HepG2 (cell line): ENCODE results near the gene ZNRD2. TPM values are rescaled to one million over a fixed set of nuclear protein-coding genes. Genes with fewer than 3 reads are reported as not detected.
A peak's percentile ranks its signal among the peaks of the same experiment; 100 is the strongest.

Experiments
- MTA3 ChIP-seq: sonication (generic); formaldehyde crosslinking; IDR thresholded peaks from 2 replicates; pipeline ENCODE4 v1.4.0; 2020; ENCODE audit warnings: missing genetic modification reagents
- ZNF292 ChIP-seq: sonication (generic); formaldehyde crosslinking; IDR thresholded peaks from 2 replicates; pipeline ENCODE4 v1.8.1; 2022; ENCODE audit warnings: mild to moderate bottlenecking, low read depth, missing genetic modification reagents, borderline replicate concordance
- ZNF383 ChIP-seq: sonication (generic); formaldehyde crosslinking; IDR thresholded peaks from 2 replicates; pipeline ENCODE4 v1.4.0; 2020; ENCODE audit warnings: missing genetic modification reagents, mild to moderate bottlenecking, borderline replicate concordance
- ZNF75D ChIP-seq: sonication (generic); formaldehyde crosslinking; IDR thresholded peaks from 2 replicates; pipeline ENCODE4 v1.8.1; 2023; ENCODE audit warnings: missing genetic modification reagents, mild to moderate bottlenecking, borderline replicate concordance
- polyA plus RNA-seq, 8 experiments: library from polyadenylated mRNA; depleted of rRNA in 3 of 8; stranded (reverse) in 7 of 8; unstranded in 1 of 8; fragments of >200 nt; fragmentation: Illumina TruSeq in 4 of 8; extraction: Trizol in 4 of 8; gene quantifications; 2 replicates each; pipeline versions ENCODE4 v1.2.1 to v1.2.3, GENCODE V29; 2011 to 2016; ENCODE audit warnings: low read depth in 4 of 8, missing spikeins in 1 of 8, mixed read lengths in 1 of 8; ENCODE audit not compliant: insufficient read depth in 1 of 8
- total RNA-seq, 5 experiments: library from RNA; depleted of rRNA; stranded (reverse); fragments of >200 nt; fragmentation: Illumina TruSeq; extraction: Trizol; gene quantifications; 2 replicates each; pipeline ENCODE4 v1.2.3, GENCODE V29; 2016; ENCODE audit warnings: low read depth in 1 of 5
- TF ChIP-seq, protein P1 (sequence below): sonication (generic); formaldehyde crosslinking; IDR thresholded peaks from 2 replicates; pipeline ENCODE4 v1.4.0; 2020; ENCODE audit warnings: missing genetic modification reagents
- TF ChIP-seq, protein P2 (sequence below): sonication (generic); formaldehyde crosslinking; IDR thresholded peaks from 2 replicates; pipeline ENCODE4 v1.4.0; 2020; ENCODE audit warnings: missing genetic modification reagents, borderline replicate concordance
- TF ChIP-seq, protein P3 (sequence below): sonication (generic); formaldehyde crosslinking; IDR thresholded peaks from 2 replicates; pipeline ENCODE4 v1.4.0; 2020; ENCODE audit warnings: missing genetic modification reagents, borderline replicate concordance
- TF ChIP-seq, protein P4 (sequence below): sonication (generic); formaldehyde crosslinking; IDR thresholded peaks from 2 replicates; pipeline ENCODE4 v1.4.0; 2020; ENCODE audit warnings: missing genetic modification reagents

ZNRD2 gene
- total and polyA plus RNA-seq, 2 of the 13 experiments (the other 11 are each of a cell fraction or from before 2014, with no cell fraction given), result 29.2 to 34.0 TPM

DNA sequence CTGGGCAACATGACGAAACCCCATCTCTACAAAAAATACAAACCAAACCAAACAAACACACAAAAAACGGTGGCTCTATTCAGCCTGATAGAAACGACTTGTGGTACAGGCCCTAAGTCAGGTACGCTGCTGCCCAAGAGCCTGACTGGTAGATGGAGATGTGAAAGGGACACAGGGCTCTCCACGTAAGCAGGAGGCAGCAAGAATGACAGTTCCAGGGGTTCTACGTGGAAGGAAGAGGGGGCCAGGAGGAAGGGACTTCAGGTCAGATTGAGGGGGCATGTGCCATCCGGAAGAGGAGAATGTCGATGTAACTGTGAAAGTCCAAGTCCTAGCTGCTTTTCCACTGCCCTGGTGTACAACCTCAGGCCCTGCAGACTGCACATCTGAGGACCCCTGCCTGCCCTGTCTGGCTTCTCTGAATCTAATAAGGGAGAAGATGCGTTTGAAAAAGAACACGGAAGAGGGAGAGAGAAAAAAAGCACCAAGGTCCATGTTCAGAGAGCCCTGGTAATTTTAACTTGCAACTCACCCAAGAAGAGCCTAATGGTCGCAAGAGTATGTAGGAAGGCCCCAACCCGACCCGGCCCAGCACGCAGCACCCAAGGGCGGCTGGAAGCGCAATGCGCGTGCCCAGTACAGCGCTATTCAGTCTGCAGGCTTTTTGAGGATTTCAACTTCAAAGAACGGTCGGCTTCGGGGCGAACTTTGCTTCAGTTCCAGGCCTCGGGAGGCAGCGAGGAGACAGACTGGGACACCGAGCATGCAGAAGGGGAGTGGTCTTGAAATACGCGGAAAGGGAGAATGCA is 909 bp upstream of the ZNRD2 start (continued):
- TF ChIP-seq, protein P1, sequence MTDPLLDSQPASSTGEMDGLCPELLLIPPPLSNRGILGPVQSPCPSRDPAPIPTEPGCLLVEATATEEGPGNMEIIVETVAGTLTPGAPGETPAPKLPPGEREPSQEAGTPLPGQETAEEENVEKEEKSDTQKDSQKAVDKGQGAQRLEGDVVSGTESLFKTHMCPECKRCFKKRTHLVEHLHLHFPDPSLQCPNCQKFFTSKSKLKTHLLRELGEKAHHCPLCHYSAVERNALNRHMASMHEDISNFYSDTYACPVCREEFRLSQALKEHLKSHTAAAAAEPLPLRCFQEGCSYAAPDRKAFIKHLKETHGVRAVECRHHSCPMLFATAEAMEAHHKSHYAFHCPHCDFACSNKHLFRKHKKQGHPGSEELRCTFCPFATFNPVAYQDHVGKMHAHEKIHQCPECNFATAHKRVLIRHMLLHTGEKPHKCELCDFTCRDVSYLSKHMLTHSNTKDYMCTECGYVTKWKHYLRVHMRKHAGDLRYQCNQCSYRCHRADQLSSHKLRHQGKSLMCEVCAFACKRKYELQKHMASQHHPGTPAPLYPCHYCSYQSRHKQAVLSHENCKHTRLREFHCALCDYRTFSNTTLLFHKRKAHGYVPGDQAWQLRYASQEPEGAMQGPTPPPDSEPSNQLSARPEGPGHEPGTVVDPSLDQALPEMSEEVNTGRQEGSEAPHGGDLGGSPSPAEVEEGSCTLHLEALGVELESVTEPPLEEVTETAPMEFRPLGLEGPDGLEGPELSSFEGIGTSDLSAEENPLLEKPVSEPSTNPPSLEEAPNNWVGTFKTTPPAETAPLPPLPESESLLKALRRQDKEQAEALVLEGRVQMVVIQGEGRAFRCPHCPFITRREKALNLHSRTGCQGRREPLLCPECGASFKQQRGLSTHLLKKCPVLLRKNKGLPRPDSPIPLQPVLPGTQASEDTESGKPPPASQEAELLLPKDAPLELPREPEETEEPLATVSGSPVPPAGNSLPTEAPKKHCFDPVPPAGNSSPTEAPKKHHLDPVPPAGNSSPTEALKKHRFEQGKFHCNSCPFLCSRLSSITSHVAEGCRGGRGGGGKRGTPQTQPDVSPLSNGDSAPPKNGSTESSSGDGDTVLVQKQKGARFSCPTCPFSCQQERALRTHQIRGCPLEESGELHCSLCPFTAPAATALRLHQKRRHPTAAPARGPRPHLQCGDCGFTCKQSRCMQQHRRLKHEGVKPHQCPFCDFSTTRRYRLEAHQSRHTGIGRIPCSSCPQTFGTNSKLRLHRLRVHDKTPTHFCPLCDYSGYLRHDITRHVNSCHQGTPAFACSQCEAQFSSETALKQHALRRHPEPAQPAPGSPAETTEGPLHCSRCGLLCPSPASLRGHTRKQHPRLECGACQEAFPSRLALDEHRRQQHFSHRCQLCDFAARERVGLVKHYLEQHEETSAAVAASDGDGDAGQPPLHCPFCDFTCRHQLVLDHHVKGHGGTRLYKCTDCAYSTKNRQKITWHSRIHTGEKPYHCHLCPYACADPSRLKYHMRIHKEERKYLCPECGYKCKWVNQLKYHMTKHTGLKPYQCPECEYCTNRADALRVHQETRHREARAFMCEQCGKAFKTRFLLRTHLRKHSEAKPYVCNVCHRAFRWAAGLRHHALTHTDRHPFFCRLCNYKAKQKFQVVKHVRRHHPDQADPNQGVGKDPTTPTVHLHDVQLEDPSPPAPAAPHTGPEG (CRISPR knock-in tag), result peak; percentile 24; the same call in 1 of the 2 replicates
- TF ChIP-seq, protein P2, sequence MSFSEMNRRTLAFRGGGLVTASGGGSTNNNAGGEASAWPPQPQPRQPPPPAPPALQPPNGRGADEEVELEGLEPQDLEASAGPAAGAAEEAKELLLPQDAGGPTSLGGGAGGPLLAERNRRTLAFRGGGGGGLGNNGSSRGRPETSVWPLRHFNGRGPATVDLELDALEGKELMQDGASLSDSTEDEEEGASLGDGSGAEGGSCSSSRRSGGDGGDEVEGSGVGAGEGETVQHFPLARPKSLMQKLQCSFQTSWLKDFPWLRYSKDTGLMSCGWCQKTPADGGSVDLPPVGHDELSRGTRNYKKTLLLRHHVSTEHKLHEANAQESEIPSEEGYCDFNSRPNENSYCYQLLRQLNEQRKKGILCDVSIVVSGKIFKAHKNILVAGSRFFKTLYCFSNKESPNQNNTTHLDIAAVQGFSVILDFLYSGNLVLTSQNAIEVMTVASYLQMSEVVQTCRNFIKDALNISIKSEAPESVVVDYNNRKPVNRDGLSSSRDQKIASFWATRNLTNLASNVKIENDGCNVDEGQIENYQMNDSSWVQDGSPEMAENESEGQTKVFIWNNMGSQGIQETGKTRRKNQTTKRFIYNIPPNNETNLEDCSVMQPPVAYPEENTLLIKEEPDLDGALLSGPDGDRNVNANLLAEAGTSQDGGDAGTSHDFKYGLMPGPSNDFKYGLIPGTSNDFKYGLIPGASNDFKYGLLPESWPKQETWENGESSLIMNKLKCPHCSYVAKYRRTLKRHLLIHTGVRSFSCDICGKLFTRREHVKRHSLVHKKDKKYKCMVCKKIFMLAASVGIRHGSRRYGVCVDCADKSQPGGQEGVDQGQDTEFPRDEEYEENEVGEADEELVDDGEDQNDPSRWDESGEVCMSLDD (CRISPR knock-in tag), result 0 out of 2 replicates have a peak, but pooled peaks have one; percentile 33
- TF ChIP-seq, protein P3, sequence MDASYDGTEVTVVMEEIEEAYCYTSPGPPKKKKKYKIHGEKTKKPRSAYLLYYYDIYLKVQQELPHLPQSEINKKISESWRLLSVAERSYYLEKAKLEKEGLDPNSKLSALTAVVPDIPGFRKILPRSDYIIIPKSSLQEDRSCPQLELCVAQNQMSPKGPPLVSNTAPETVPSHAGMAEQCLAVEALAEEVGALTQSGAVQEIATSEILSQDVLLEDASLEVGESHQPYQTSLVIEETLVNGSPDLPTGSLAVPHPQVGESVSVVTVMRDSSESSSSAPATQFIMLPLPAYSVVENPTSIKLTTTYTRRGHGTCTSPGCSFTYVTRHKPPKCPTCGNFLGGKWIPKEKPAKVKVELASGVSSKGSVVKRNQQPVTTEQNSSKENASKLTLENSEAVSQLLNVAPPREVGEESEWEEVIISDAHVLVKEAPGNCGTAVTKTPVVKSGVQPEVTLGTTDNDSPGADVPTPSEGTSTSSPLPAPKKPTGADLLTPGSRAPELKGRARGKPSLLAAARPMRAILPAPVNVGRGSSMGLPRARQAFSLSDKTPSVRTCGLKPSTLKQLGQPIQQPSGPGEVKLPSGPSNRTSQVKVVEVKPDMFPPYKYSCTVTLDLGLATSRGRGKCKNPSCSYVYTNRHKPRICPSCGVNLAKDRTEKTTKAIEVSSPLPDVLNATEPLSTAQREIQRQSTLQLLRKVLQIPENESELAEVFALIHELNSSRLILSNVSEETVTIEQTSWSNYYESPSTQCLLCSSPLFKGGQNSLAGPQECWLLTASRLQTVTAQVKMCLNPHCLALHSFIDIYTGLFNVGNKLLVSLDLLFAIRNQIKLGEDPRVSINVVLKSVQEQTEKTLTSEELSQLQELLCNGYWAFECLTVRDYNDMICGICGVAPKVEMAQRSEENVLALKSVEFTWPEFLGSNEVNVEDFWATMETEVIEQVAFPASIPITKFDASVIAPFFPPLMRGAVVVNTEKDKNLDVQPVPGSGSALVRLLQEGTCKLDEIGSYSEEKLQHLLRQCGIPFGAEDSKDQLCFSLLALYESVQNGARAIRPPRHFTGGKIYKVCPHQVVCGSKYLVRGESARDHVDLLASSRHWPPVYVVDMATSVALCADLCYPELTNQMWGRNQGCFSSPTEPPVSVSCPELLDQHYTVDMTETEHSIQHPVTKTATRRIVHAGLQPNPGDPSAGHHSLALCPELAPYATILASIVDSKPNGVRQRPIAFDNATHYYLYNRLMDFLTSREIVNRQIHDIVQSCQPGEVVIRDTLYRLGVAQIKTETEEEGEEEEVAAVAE, result no peak
- TF ChIP-seq MTA3 (CRISPR knock-in tag) (no peak), ZNF75D (no peak), ZNF383 (CRISPR knock-in tag) (no peak), ZNF292 (no peak)
- TF ChIP-seq, protein P4, sequence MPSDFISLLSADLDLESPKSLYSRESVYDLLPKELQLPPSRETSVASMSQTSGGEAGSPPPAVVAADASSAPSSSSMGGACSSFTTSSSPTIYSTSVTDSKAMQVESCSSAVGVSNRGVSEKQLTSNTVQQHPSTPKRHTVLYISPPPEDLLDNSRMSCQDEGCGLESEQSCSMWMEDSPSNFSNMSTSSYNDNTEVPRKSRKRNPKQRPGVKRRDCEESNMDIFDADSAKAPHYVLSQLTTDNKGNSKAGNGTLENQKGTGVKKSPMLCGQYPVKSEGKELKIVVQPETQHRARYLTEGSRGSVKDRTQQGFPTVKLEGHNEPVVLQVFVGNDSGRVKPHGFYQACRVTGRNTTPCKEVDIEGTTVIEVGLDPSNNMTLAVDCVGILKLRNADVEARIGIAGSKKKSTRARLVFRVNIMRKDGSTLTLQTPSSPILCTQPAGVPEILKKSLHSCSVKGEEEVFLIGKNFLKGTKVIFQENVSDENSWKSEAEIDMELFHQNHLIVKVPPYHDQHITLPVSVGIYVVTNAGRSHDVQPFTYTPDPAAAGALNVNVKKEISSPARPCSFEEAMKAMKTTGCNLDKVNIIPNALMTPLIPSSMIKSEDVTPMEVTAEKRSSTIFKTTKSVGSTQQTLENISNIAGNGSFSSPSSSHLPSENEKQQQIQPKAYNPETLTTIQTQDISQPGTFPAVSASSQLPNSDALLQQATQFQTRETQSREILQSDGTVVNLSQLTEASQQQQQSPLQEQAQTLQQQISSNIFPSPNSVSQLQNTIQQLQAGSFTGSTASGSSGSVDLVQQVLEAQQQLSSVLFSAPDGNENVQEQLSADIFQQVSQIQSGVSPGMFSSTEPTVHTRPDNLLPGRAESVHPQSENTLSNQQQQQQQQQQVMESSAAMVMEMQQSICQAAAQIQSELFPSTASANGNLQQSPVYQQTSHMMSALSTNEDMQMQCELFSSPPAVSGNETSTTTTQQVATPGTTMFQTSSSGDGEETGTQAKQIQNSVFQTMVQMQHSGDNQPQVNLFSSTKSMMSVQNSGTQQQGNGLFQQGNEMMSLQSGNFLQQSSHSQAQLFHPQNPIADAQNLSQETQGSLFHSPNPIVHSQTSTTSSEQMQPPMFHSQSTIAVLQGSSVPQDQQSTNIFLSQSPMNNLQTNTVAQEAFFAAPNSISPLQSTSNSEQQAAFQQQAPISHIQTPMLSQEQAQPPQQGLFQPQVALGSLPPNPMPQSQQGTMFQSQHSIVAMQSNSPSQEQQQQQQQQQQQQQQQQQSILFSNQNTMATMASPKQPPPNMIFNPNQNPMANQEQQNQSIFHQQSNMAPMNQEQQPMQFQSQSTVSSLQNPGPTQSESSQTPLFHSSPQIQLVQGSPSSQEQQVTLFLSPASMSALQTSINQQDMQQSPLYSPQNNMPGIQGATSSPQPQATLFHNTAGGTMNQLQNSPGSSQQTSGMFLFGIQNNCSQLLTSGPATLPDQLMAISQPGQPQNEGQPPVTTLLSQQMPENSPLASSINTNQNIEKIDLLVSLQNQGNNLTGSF (CRISPR knock-in tag), result 0 out of 2 replicates have a peak, but pooled peaks have one; percentile 29
